22Rv1 (cell line): ENCODE measurements around the gene COL16A1.

Experiments
- H3K27ac ChIP-seq: fragments of 450-650 bp; 2 replicates; pipeline ENCODE4 v1.5.1; 2017
- ZFX ChIP-seq: fragments of 450-650 bp; IDR thresholded peaks from 2 replicates; pipeline ENCODE4 v1.6.1; 2017; ENCODE audit warnings: antibody characterized with exemption, borderline replicate concordance
- TF ChIP-seq, protein P1 (sequence below): fragments of 450-650 bp; IDR thresholded peaks from 2 replicates; pipeline ENCODE4 v1.5.1; 2017; ENCODE audit warnings: mild to moderate bottlenecking

COL16A1 gene

GRCh38 chr1:31646259-31646960 lies 57.4 kb downstream of the COL16A1 start:
- no peak overlapping the region for H3K27ac ChIP-seq
- TF ChIP-seq ZFX = no peak
- TF ChIP-seq, protein P1, sequence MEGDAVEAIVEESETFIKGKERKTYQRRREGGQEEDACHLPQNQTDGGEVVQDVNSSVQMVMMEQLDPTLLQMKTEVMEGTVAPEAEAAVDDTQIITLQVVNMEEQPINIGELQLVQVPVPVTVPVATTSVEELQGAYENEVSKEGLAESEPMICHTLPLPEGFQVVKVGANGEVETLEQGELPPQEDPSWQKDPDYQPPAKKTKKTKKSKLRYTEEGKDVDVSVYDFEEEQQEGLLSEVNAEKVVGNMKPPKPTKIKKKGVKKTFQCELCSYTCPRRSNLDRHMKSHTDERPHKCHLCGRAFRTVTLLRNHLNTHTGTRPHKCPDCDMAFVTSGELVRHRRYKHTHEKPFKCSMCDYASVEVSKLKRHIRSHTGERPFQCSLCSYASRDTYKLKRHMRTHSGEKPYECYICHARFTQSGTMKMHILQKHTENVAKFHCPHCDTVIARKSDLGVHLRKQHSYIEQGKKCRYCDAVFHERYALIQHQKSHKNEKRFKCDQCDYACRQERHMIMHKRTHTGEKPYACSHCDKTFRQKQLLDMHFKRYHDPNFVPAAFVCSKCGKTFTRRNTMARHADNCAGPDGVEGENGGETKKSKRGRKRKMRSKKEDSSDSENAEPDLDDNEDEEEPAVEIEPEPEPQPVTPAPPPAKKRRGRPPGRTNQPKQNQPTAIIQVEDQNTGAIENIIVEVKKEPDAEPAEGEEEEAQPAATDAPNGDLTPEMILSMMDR = no peak

GRCh38 chr1:31645274-31645568 lies 58.6 kb downstream of the COL16A1 start:
- TF ChIP-seq, protein P1 = no peak
- no peak for TF ChIP-seq ZFX
- H3K27ac ChIP-seq = peak overlapping the region; percentile 89

- peak within 1 kb of the TSS; percentile 89 for H3K27ac ChIP-seq
- TF ChIP-seq, protein P1 = no peak
- TF ChIP-seq ZFX = no peak
These were observed 59.1 kb downstream of the COL16A1 start, which contains the start of gene PEF1 for GRCh38 chr1:31644560-31645273. TSS of gene PEF1 (minus strand) at chr1:31644876. CDS start at chr1:31644864, 12 bp downstream.

DNA sequence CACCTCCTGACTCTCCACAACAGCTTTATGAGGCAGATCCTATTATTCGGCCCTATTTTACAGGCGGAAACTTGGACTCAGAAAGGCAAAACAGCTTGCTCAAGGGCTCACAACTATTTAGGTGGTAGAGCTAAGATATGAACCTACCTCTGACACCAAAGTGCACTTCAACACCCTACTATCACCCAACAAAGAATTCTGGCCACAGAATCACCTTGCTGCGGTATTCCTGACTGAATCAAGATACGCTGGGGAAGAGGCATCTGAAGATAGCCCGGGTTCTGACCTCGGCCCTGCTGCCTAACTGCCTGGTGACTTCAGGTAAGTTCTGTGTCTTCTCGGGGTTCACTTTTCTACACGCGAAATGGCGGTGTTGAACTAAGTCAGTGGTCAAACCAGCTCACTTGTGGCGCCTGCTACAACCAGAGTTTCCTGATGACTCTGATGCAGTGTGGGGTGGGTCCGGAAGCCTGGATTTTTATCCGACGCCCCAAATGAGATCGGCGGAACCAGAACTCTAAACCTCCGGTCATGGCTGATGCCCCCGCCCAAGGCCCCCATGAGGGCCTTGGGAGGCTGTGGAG lies 59.7 kb downstream of the COL16A1 start:
- H3K27ac ChIP-seq = peak overlapping the region; percentile 89
- TF ChIP-seq, protein P1 = no peak
- TF ChIP-seq ZFX = no peak

DNA sequence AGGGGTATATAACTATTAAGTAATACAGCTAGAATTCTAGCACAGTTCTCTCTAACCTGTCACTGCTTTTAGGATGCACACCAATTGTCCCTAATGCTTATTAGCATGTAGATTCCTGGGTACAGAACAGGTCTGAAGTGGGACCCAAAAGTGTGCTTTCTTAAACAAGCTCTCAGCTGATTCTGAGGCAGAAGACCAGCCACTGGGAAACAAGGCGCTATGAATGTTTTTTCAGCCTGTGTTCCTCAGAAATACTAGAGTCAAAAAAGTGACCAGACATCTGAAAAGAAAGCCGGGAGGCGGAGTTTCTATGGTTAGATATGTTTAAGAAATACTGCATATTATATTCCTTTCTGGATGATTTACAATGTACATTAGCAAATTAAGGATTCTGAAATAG lies 60.9 kb downstream of the COL16A1 start:
- TF ChIP-seq, protein P1 = no peak
- TF ChIP-seq ZFX = no peak
- no peak overlapping the region for H3K27ac ChIP-seq

DNA sequence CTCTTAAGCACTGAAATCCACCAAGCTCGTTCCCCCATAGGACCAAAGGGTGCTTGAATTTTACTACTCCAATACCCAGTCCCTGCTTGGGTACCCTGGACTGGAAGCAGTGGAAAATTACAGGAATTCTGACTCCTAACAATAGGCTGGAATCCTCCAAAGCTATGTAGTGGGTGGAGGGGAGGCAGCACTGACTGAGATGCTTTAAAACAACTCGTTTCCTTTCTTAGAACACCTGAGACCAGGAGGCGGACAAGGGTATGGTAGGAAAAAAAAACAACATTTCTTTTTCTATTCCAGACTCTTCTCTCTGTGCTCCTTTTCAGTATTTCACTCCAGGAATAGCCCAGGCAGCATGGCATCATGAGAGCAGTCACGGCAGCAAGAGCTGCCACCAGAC lies 61.5 kb downstream of the COL16A1 start:
- no peak for TF ChIP-seq ZFX
- TF ChIP-seq, protein P1 = no peak
- no peak overlapping the region for H3K27ac ChIP-seq

DNA sequence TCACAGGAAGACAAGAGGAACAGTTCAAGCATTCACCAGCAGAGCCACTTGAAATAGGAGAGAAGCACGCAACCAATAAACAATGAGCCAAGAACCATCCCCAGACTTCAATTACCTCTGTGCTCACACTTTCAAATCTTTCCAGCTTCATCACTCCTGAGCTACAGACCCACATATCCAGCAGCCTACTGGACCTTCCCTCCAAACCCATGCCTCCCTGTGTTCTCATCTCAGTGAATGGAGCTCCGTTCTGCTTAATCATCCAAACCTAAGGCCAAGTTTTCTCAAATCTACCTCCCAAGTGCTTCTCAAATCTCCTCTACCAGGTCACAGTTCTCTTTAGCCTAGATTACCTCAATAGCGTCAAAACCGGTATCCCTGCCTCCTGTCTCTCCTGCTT lies 62.9 kb downstream of the COL16A1 start:
- no peak for TF ChIP-seq ZFX
- TF ChIP-seq, protein P1 = no peak

More for the DNA sequence above, 62.9 kb downstream of the COL16A1 start:
- no peak overlapping the region for H3K27ac ChIP-seq
